Stimulated activated CD4-positive, alpha-beta T cell treated with anti-CD3 and anti-CD28 coated beads, Interleukin-4, amount 100 ng/mL, for 4 hours (primary cell): Measurements from ENCODE around the gene VWA1.
"Not testable (repeated sequence)": the region's sequence is repeated elsewhere in the genome, so short reads cannot be mapped to it uniquely, and the experiment has no call there.

Experiments used
- DNase-seq, 2 experiments: peaks; one replicate each; pipeline ENCODE4 v3.0.0-alpha.2; 2020

The VWA1 gene

GRCh38 chr1:1406101-1406820 lies 29.2 kb upstream of the VWA1 start:
- no peak for DNase-seq

- peak; percentile 93 to 95 for DNase-seq
Observed at GRCh38 chr1:1406821-1407635, 28.5 kb upstream of the VWA1 start, which contains the start of gene MRPL20. Gene MRPL20, minus strand, starts transcription at chr1:1407293. Its CDS starts 76 bp downstream, at chr1:1407217.

- no peak for DNase-seq
Observed at GRCh38 chr1:1407636-1408318, 27.7 kb upstream of the VWA1 start.

- DNase-seq, result not testable (repeated sequence)
Observed at GRCh38 chr1:1410238-1410637, 25.3 kb upstream of the VWA1 start.

- no peak for DNase-seq
Observed at GRCh38 chr1:1411626-1412025, 23.9 kb upstream of the VWA1 start.

- DNase-seq, result not testable (repeated sequence)
Observed at GRCh38 chr1:1412311-1412902, 23.1 kb upstream of the VWA1 start.

GRCh38 chr1:1415751-1416150 lies 19.7 kb upstream of the VWA1 start:
- no peak for DNase-seq

GRCh38 chr1:1417396-1417795 lies 18.1 kb upstream of the VWA1 start:
- DNase-seq, result not testable (repeated sequence)

GRCh38 chr1:1417825-1418463 lies 17.5 kb upstream of the VWA1 start:
- DNase-seq, result not testable (repeated sequence)

GRCh38 chr1:1418464-1419362 lies 16.8 kb upstream of the VWA1 start:
- no peak for DNase-seq

- DNase-seq, result no peak
Observed at GRCh38 chr1:1419363-1419812, 16.1 kb upstream of the VWA1 start.

- no peak for DNase-seq
Observed at GRCh38 chr1:1419813-1420653, 15.5 kb upstream of the VWA1 start.

GRCh38 chr1:1420654-1421141 lies 14.8 kb upstream of the VWA1 start:
- no peak for DNase-seq

GRCh38 chr1:1421147-1421906 lies 14.2 kb upstream of the VWA1 start, which contains the start of gene ANKRD65:
Gene ANKRD65, minus strand, starts transcription at chr1:1421276. Its CDS starts 271 bp downstream, at chr1:1421005.
- DNase-seq, result no peak

- DNase-seq, result no peak
Observed at GRCh38 chr1:1421907-1422464, 13.5 kb upstream of the VWA1 start.

- DNase-seq, result no peak
Observed at GRCh38 chr1:1422465-1423244, 12.8 kb upstream of the VWA1 start.

GRCh38 chr1:1423245-1423597 lies 12.3 kb upstream of the VWA1 start:
- DNase-seq, result no peak

GRCh38 chr1:1424707-1425106 lies 10.8 kb upstream of the VWA1 start:
- DNase-seq, result no peak
